Measurements from ENCODE around the gene SDR42E2. TPM values are rescaled to one million over a fixed set of nuclear protein-coding genes. Genes with fewer than 3 reads are reported as not detected.

The SDR42E2 gene
- total and polyA plus RNA-seq, 2 donors (not counting 1 experiment from before 2014, with no cell fraction given): 0.12 to 0.62 TPM

DNA sequence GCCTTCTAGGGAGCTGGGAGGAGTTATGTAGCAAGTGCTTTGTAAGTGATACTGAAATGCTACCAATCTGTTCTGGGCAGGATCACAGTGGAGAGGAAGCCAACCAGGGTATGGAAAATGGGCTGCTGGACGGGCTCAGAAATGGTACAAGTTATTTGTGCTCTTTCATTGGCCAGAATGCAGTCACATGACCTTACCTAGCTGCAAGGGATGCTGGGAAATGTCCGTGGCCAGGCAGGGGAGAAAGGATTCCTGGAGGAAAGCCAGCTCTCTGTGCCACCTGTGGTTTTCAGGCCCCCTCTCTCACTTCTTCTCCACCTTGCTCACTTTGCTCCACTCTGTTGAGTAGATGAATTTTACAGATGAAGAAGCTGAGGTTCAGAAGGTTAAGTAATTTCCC lies 48.5 kb downstream of the SDR42E2 start:
- H3K27ac Mint-ChIP-seq: no peak overlapping the region
- Histone ChIP-seq H3K9me3 (ENCODE audit: control extremely low read depth in 1 of 3, control insufficient read depth in 2 of 3, insufficient read depth in 1 of 3, low read length in 2 of 3) (peaks cover 0 to 10% (median 0%) of the 10 kb centered on the region in 3 donors), H3K4me2 (replicated peaks; ENCODE audit: low read depth, low read length, poor library complexity, severe bottlenecking) (no peak overlapping the region), H2AFZ (ENCODE audit: insufficient read depth, low read depth, low read length, poor library complexity, severe bottlenecking) (no peak overlapping the region), H3K79me2 (ENCODE audit: control insufficient read depth, insufficient read depth, low read length) (peaks cover 78% of the 10 kb centered on the region), H3K36me3 (replicated peaks in 1 of 2; ENCODE audit: control extremely low read depth in 1 of 2, control insufficient read depth in 1 of 2, extremely low read depth in 1 of 2, insufficient read depth in 2 of 2, low read length in 1 of 2) (no peaks in the 10 kb centered on the region), H4K20me1 (ENCODE audit: control insufficient read depth, insufficient read depth, low read length, poor library complexity, severe bottlenecking) (peaks cover 9% of the 10 kb centered on the region), H3K4me3 (ENCODE audit: control extremely low read depth in 1 of 5, extremely low read depth in 1 of 5, insufficient read depth in 1 of 5, low read depth in 2 of 5, low read length in 4 of 5) (no peak overlapping the region), H3K27ac (ENCODE audit: low read length in 2 of 2) (no peak overlapping the region), H3K9ac (ENCODE audit: low read length) (no peak overlapping the region), H3K4me1 (ENCODE audit: control insufficient read depth in 2 of 2, insufficient read depth in 2 of 2, low read length in 2 of 2) (peaks cover 6 to 22% of the 10 kb centered on the region in 2 donors), H3K27me3 (replicated peaks in 1 of 4; ENCODE audit: control extremely low read depth in 1 of 4, control insufficient read depth in 3 of 4, insufficient read depth in 4 of 4, low read length in 3 of 4) (no peaks in the 10 kb centered on the region)
- ChIA-PET POLR2A (no interaction called here), CTCF (interaction anchor here (0.8 to 1.1 kb wide), 3 partner anchors 14 to 86 kb away, joined by 3 read pairs; no protein-coding TSS in a partner anchor)
- H3K27me3 Mint-ChIP-seq: no peaks in the 10 kb centered on the region
- intact Hi-C loops (cut with micrococcal nuclease): no loop called here
- peaks cover 29% of the 10 kb centered on the region for H3K4me1 Mint-ChIP-seq
- ATAC-seq (ENCODE audit: low read depth) (no peak), DNase-seq (no peak)
- H3K4me3 Mint-ChIP-seq: no peak overlapping the region
- TF ChIP-seq EZH2 (IDR thresholded peaks at IDR 0.05; ENCODE audit: borderline replicate concordance, insufficient read depth, low read depth, low read length, poor library complexity, severe bottlenecking): no peak
- TF ChIP-seq CTCF (IDR thresholded peaks at IDR 0.05): no peak
- H3K9me3 Mint-ChIP-seq (ENCODE audit: insufficient read depth): peaks cover 2% of the 10 kb centered on the region
- WGBS (ENCODE audit: insufficient coverage): 100% methylated on average over 1 of the region's 2 CpGs

DNA sequence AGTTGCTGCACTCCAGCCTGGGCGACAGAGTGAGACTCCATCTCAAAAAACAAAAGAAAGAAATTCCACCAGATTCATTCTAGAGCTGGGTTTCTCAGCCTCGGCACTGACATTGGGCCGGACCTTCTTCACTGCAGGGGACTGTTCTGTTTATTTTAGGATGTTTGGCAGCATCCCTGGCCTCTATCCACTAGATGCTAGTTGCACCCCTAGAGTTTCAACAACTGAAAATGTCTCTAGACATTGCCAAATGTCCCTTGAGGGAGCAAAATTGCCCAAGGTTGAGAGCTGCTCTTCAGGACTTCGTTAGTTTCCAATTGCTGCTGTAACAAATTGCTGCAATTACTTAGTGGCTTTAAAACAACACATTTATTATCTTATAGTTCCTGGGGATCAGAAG lies 50.9 kb downstream of the SDR42E2 start:
- H2AFZ ChIP-seq (ENCODE audit: insufficient read depth, low read depth, low read length, poor library complexity, severe bottlenecking): no peak overlapping the region
- peaks cover 68% of the 10 kb centered on the region for H3K79me2 ChIP-seq (ENCODE audit: control insufficient read depth, insufficient read depth, low read length)
- no peak overlapping the region for H3K4me3 ChIP-seq (ENCODE audit: control extremely low read depth in 1 of 5, extremely low read depth in 1 of 5, insufficient read depth in 1 of 5, low read depth in 2 of 5, low read length in 4 of 5)
- Mint-ChIP-seq H3K4me1 (peaks cover 36% of the 10 kb centered on the region), H3K9me3 (ENCODE audit: insufficient read depth) (peaks cover 4% of the 10 kb centered on the region), H3K4me3 (no peak overlapping the region), H3K27me3 (no peaks in the 10 kb centered on the region), H3K27ac (no peak overlapping the region)
- H3K27ac ChIP-seq (ENCODE audit: low read length in 2 of 2): no peak overlapping the region
- CTCF ChIA-PET: interaction anchor here (0.8 kb wide), 1 partner anchor 213 kb away, joined by 3 read pairs; no protein-coding TSS in a partner anchor
- H3K4me2 ChIP-seq (replicated peaks; ENCODE audit: low read depth, low read length, poor library complexity, severe bottlenecking): no peak overlapping the region
- H3K4me1 ChIP-seq (ENCODE audit: control insufficient read depth in 2 of 2, insufficient read depth in 2 of 2, low read length in 2 of 2): peaks cover 16 to 29% of the 10 kb centered on the region in 2 donors
- intact Hi-C loops (cut with micrococcal nuclease): no loop called here
- 100% methylated on average over 2 of the region's 4 CpGs for WGBS (ENCODE audit: insufficient coverage)
- no peak for TF ChIP-seq EZH2 (IDR thresholded peaks at IDR 0.05; ENCODE audit: borderline replicate concordance, insufficient read depth, low read depth, low read length, poor library complexity, severe bottlenecking)
- TF ChIP-seq CTCF (IDR thresholded peaks at IDR 0.05): no peak
- no peaks in the 10 kb centered on the region for H3K27me3 ChIP-seq (replicated peaks in 1 of 4; ENCODE audit: control extremely low read depth in 1 of 4, control insufficient read depth in 3 of 4, insufficient read depth in 4 of 4, low read length in 3 of 4)
- POLR2A ChIA-PET: no interaction called here
- ATAC-seq (ENCODE audit: low read depth) (no peak), DNase-seq (no peak)
- peaks cover 4% of the 10 kb centered on the region for H4K20me1 ChIP-seq (ENCODE audit: control insufficient read depth, insufficient read depth, low read length, poor library complexity, severe bottlenecking)
- peaks cover 0 to 10% (median 0%) of the 10 kb centered on the region in 3 donors for H3K9me3 ChIP-seq (ENCODE audit: control extremely low read depth in 1 of 3, control insufficient read depth in 2 of 3, insufficient read depth in 1 of 3, low read length in 2 of 3)
- H3K36me3 ChIP-seq (replicated peaks in 1 of 2; ENCODE audit: control extremely low read depth in 1 of 2, control insufficient read depth in 1 of 2, extremely low read depth in 1 of 2, insufficient read depth in 2 of 2, low read length in 1 of 2): no peaks in the 10 kb centered on the region
- H3K9ac ChIP-seq (ENCODE audit: low read length): no peak overlapping the region
